HAP-1 (cell line): ENCODE data around the gene IFT88.

Experiments
- DNase-seq, 2 experiments: peaks; one replicate each; pipeline ENCODE4 v3.0.0-alpha.2; 2016 to 2020; ENCODE audit warnings: low spot score in 2 of 2
- H3K27me3 ChIP-seq: fragments of 250-450 bp; sonication (Bioruptor Pico); 2 replicates; pipeline ENCODE4 v1.5.1; 2020; ENCODE audit warnings: low read depth, mild to moderate bottlenecking, moderate library complexity
- H3K36me3 ChIP-seq: fragments of 250-450 bp; sonication (Bioruptor Pico); replicated peaks from 2 replicates; pipeline ENCODE4 v1.5.1; 2020; ENCODE audit warnings: mild to moderate bottlenecking
- H3K4me1 ChIP-seq: fragments of 250-450 bp; sonication (Bioruptor Pico); 2 replicates; pipeline ENCODE4 v1.5.1; 2020; ENCODE audit warnings: mild to moderate bottlenecking
- H3K4me3 ChIP-seq: fragments of 250-450 bp; sonication (Bioruptor Pico); 2 replicates; pipeline ENCODE4 v1.5.1; 2020; ENCODE audit warnings: mild to moderate bottlenecking, moderate library complexity
- H3K9me3 ChIP-seq: fragments of 250-450 bp; sonication (Bioruptor Pico); 2 replicates; pipeline ENCODE4 v1.5.1; 2020; ENCODE audit warnings: mild to moderate bottlenecking, moderate library complexity
- in situ Hi-C: fragments of 300-500 bp; cut with MboI; formaldehyde crosslinking; loops from 3 replicates; pipeline ENCODE4 v1.14.3; 2020; ENCODE audit warnings: low sequenced_read_pairs, inconsistent platforms, mixed read lengths

IFT88 gene

GRCh38 chr13:20713014-20713376, 146.0 kb downstream of the IFT88 start:
- Histone ChIP-seq H3K27me3 (no peaks in the 10 kb centered on the region), H3K9me3 (no peaks in the 10 kb centered on the region), H3K4me1 (peaks cover 15% of the 10 kb centered on the region), H3K36me3 (no peaks in the 10 kb centered on the region), H3K4me3 (no peak overlapping the region; the same call in 1 of the 2 replicates)
- DNase-seq: peak in 1 of 2 experiments; percentile 32
- in situ Hi-C loops: no loop called here

GRCh38 chr13:20713751-20714150, 146.8 kb downstream of the IFT88 start:
- no peaks in the 10 kb centered on the region for H3K27me3 ChIP-seq
- no peaks in the 10 kb centered on the region for H3K36me3 ChIP-seq
- no peak for DNase-seq
- H3K9me3 ChIP-seq: no peaks in the 10 kb centered on the region
- in situ Hi-C loops: no loop called here
- H3K4me3 ChIP-seq: no peak overlapping the region
- H3K4me1 ChIP-seq: peaks cover 15% of the 10 kb centered on the region

GRCh38 chr13:20714161-20714560, 147.2 kb downstream of the IFT88 start:
- no peak for DNase-seq
- Histone ChIP-seq H3K36me3 (no peaks in the 10 kb centered on the region), H3K4me1 (peaks cover 15% of the 10 kb centered on the region), H3K9me3 (no peaks in the 10 kb centered on the region), H3K4me3 (no peak overlapping the region), H3K27me3 (no peaks in the 10 kb centered on the region)
- in situ Hi-C loops: no loop called here

DNA sequence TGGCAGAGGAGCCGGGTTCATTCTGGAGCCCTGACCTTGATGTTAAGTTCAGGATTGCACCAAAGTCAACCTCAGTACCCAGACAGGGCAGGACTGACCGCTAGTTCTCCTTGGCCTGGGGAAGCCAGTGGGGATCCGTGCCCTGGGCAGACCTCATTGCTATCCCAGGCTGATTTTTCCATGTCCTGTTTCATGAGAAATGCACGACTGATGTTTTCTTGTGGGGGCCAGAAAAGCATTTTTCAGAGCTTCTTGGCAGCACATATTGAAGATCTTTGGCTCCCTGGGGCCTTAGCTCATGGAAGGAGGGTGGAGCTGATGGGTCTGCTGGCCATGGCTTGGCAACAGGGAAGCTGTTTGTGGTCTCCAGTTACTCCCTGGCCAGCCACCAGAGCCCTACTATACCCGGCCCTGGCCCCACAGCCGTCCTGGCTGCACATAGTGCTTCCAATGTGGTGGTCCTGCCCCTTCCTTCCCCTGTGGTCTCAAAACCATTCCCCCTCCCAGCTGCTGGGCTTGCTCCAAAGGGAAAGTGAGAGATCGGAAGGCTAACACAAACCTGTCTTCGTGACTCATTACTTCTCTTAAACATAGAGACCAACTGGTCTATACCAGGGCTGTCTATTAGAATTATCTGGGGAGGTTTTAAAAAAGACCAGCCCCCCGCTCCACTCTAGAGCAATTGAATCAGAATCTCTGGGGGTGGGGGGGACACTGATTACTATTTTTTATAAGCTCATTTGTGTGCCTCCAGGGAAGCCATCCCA, 147.8 kb downstream of the IFT88 start:
- no peak for DNase-seq
- in situ Hi-C loops: no loop called here
- no peak overlapping the region for H3K4me3 ChIP-seq

DNA sequence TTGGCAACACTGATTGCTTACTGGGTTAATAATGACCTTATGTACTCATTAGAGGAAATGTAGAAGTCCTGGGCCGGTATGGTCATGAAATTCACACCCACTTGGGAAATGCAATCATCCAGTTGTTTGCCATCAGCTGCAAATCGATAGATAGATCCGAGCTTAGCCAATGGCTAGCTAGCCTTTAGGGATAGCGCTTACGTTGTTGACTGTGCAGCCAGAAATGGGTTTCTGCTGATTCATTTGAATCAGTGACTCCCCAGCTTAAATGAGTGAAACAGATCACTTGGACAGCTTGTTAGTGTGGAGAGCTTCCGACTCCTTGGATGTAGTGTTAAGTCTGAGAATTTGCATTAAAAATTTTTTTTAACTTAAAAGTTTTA, 148.4 kb downstream of the IFT88 start:
- peaks cover 15% of the 10 kb centered on the region for H3K4me1 ChIP-seq
- no peak for DNase-seq
- in situ Hi-C loops: no loop called here
- no peaks in the 10 kb centered on the region for H3K27me3 ChIP-seq
- no peaks in the 10 kb centered on the region for H3K36me3 ChIP-seq
- no peak overlapping the region for H3K4me3 ChIP-seq
- no peaks in the 10 kb centered on the region for H3K9me3 ChIP-seq

More for the DNA sequence above, 147.8 kb downstream of the IFT88 start:
- no peaks in the 10 kb centered on the region for H3K9me3 ChIP-seq
- no peaks in the 10 kb centered on the region for H3K27me3 ChIP-seq
- no peaks in the 10 kb centered on the region for H3K36me3 ChIP-seq
- H3K4me1 ChIP-seq: peaks cover 15% of the 10 kb centered on the region

DNA sequence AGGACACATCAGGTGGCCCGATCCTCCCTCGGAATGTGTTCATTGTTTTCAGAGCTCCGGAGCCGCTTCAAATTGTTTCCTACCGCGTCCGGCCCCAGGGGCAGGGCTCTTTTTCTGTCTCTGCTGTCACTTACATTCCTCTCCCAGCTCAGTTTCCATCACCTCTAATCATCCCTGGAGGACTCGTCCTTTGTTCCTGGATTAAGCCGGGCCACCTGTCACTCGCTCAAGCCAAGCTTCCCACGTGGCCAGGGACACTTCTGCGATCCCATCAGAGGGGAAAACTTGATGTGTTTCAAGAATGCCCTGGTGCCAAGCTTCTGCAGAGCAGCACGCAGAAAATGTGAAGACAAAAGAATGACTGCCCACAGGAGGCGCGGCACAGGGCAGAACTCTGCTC, 150.0 kb downstream of the IFT88 start:
- DNase-seq: peak; percentile 51 to 63
- Histone ChIP-seq H3K36me3 (no peaks in the 10 kb centered on the region), H3K4me1 (peaks cover 15% of the 10 kb centered on the region), H3K4me3 (no peak overlapping the region), H3K9me3 (no peaks in the 10 kb centered on the region), H3K27me3 (no peaks in the 10 kb centered on the region)
- in situ Hi-C loops: no loop called here

DNA sequence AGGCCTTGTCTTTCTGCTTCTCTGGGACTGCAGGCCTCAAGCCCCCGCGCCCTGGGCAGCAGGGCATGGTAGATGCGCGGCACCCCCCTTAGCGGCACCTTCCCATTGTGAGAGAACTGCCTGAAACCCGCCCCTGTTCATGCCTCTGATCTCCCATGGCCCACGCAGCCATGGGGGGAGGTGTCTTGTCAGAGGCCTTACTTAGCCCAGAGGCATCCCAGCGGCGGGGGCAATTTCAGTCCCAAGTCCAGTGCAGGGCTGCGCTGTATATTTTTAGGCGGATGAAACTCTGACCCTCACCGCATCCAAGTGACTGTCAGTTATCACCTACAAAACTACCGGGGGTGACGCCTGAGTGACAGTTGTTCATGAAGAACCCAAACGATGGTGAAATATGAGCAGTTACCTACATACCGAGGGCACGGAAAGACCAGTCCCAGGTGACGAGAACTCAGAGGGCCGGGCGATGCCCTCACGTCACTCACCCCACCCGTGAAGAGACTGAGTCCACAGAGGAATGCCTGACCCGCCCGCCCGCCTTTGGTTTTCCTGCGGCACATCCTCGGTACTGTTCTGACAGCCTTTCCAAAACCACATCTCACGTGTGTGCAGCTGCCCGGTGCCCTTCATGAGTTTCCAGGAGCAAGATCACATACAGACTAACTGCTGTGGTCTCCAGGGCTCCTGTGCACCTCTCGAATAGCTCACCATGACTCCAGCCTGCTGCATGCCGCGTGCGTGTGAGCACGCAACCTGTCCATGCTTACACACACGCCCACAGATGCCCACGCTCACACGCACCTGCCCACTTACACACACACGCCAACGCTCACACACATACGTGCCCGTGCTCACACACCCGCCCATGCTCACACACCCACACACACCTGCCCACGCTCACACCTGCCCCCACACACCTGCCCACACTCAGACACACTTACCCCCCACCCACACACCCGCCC, 150.9 kb downstream of the IFT88 start:
- no peak for DNase-seq
- Histone ChIP-seq H3K4me3 (no peak overlapping the region), H3K9me3 (no peaks in the 10 kb centered on the region), H3K4me1 (peaks cover 13% of the 10 kb centered on the region), H3K27me3 (no peaks in the 10 kb centered on the region), H3K36me3 (no peaks in the 10 kb centered on the region)
- in situ Hi-C loops: no loop called here

GRCh38 chr13:20718958-20719566, 152.1 kb downstream of the IFT88 start:
- H3K4me3 ChIP-seq: no peak overlapping the region
- DNase-seq: no peak
- peaks cover 6% of the 10 kb centered on the region; the same call in 1 of the 2 replicates for H3K4me1 ChIP-seq
- in situ Hi-C loops: no loop called here
- H3K27me3 ChIP-seq: no peaks in the 10 kb centered on the region
- no peaks in the 10 kb centered on the region for H3K36me3 ChIP-seq
- no peaks in the 10 kb centered on the region for H3K9me3 ChIP-seq

DNA sequence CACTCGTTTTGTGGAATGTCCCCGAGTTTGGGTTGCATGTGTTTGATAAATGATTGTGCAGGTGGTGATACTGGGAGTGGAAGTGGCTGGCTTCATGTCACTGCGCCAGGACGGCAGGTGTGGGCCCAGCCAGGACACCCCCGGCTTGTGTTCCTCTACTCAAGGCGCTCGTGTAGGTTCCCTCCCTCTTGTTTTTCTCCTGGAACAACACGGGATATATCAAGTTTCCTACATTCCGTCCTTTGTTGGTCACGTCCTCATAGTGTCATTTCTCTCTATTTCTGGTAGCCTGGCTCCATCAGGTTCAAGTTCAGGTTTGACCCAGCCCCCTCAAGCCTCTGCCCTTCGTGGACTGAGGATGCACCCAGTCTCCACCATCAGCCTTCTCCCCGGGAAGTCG, 152.8 kb downstream of the IFT88 start:
- Histone ChIP-seq H3K27me3 (no peaks in the 10 kb centered on the region), H3K9me3 (no peaks in the 10 kb centered on the region), H3K4me1 (peaks cover 6% of the 10 kb centered on the region; the same call in 1 of the 2 replicates), H3K4me3 (no peak overlapping the region), H3K36me3 (no peaks in the 10 kb centered on the region)
- no peak for DNase-seq
- in situ Hi-C loops: no loop called here

GRCh38 chr13:20720499-20720898, 153.5 kb downstream of the IFT88 start:
- in situ Hi-C loops: no loop called here
- Histone ChIP-seq H3K9me3 (no peaks in the 10 kb centered on the region), H3K36me3 (no peaks in the 10 kb centered on the region), H3K27me3 (no peaks in the 10 kb centered on the region), H3K4me1 (peaks cover 6% of the 10 kb centered on the region; the same call in 1 of the 2 replicates), H3K4me3 (no peak overlapping the region)
- no peak for DNase-seq

DNA sequence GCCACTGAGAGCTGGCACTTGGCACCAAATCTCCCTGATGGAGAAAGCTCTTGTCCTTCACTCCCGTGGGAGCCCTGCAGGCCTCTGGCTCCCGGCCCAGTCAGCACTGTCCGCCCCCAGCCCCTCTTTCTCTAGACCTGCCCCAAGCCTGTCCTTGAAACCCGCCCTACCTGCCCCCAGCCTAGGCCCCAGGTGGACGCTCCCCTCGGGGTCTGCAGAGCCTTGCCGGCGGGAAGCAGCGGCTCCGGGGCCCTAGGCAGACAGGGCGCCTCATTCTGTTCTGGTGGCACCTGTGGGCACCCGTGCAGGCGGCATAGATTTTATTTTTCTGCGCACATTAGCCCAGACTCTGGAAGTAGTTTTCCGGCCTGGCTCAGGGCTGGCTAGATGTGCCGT, 154.1 kb downstream of the IFT88 start:
- Histone ChIP-seq H3K36me3 (no peaks in the 10 kb centered on the region), H3K27me3 (no peaks in the 10 kb centered on the region), H3K4me1 (peaks cover 6% of the 10 kb centered on the region; the same call in 1 of the 2 replicates), H3K9me3 (no peaks in the 10 kb centered on the region), H3K4me3 (no peak overlapping the region)
- no peak for DNase-seq
- in situ Hi-C loops: no loop called here

GRCh38 chr13:20721454-20722357, 154.7 kb downstream of the IFT88 start:
- no peak for DNase-seq
- no peaks in the 10 kb centered on the region for H3K36me3 ChIP-seq
- H3K27me3 ChIP-seq: no peaks in the 10 kb centered on the region
- H3K4me3 ChIP-seq: no peak overlapping the region
- peaks cover 4% of the 10 kb centered on the region; the same call in 1 of the 2 replicates for H3K4me1 ChIP-seq
- in situ Hi-C loops: no loop called here
- H3K9me3 ChIP-seq: no peaks in the 10 kb centered on the region

DNA sequence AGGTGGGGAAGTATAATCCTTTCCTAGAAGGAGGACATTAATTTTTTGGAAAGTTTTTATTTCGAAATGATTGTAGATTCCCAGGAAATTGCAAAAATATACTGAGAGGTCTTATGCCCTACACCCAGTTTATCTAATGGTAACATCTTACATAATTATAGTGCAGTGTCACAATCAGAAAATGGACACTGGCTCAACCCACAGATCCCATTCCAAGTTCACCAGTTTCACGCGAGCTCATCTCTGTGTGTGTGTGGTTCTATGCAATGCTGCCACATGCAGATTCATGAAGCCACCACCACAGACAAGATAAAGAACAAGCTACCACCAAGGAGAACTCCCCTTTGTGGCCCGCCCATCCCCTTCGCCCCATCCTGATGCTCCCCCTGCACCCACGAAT, 160.9 kb downstream of the IFT88 start:
- no peaks in the 10 kb centered on the region for H3K36me3 ChIP-seq
- H3K4me1 ChIP-seq: no peaks in the 10 kb centered on the region
- H3K4me3 ChIP-seq: no peak overlapping the region
- no peaks in the 10 kb centered on the region for H3K9me3 ChIP-seq
- in situ Hi-C loops: no loop called here
- H3K27me3 ChIP-seq: no peaks in the 10 kb centered on the region
- no peak for DNase-seq
